Kidney epithelial cell (primary cell): ENCODE results near the gene KCNK15. TPM values are rescaled to one million over a fixed set of nuclear protein-coding genes. Genes with fewer than 3 reads are reported as not detected.
"Not testable (repeated sequence)": the region's sequence is repeated elsewhere in the genome, so short reads cannot be mapped to it uniquely, and the experiment has no call there.

ENCODE experiments used
- DNase-seq: peaks from one replicate; pipeline ENCODE4 v3.0.0-alpha.2; 2010; ENCODE audit warnings: low read depth
- H3K27me3 ChIP-seq: 2 replicates; pipeline ENCODE4 v1.6.0; 2011; ENCODE audit warnings: low read length; ENCODE audit not compliant: control insufficient read depth, insufficient read depth
- H3K36me3 ChIP-seq: 2 replicates; pipeline ENCODE4 v1.5.1; 2011; ENCODE audit warnings: low read length; ENCODE audit not compliant: control insufficient read depth, insufficient read depth
- H3K4me3 ChIP-seq: 2 replicates; pipeline ENCODE4 v1.5.1; 2011; ENCODE audit warnings: low read depth, mild to moderate bottlenecking, control low read depth, low read length
- total RNA-seq: library from RNA; depleted of rRNA; stranded (reverse); fragments of >200 nt; gene quantifications from 2 replicates; pipeline ENCODE4 v1.2.3, GENCODE V29; 2015
- TF ChIP-seq, protein P1 (sequence below): IDR thresholded peaks from 2 replicates; pipeline ENCODE4 v1.5.1; 2011; ENCODE audit warnings: mild to moderate bottlenecking, moderate library complexity, low read length, control low read depth, inconsistent platforms; ENCODE audit not compliant: insufficient read depth, poor library complexity, severe bottlenecking

The KCNK15 gene
- total RNA-seq, 1 donor from 2014 or later: 2.5 TPM

DNA sequence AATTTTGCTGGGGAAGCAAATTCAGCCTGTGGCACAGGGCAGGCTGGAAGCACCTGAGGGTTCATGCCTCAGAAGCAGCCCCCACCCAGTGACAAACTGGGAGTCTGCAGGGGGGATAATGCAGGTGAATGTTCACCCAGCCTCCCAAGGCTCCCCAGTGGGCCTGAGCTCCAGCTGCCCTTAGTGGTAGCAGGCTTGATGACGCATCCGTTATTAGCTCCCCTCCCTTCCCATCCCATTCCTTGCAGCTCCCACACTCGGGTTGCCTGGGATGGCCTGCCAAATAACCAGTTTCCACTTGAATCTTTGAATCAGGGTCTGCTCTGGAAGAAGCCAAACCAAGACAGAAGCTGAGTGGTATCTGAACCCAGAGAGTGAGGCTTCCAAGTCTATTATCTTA, 15.8 kb downstream of the KCNK15 start:
- H3K4me3 ChIP-seq: no peak overlapping the region
- peaks cover 13% of the 10 kb centered on the region for H3K27me3 ChIP-seq
- TF ChIP-seq, protein P1, sequence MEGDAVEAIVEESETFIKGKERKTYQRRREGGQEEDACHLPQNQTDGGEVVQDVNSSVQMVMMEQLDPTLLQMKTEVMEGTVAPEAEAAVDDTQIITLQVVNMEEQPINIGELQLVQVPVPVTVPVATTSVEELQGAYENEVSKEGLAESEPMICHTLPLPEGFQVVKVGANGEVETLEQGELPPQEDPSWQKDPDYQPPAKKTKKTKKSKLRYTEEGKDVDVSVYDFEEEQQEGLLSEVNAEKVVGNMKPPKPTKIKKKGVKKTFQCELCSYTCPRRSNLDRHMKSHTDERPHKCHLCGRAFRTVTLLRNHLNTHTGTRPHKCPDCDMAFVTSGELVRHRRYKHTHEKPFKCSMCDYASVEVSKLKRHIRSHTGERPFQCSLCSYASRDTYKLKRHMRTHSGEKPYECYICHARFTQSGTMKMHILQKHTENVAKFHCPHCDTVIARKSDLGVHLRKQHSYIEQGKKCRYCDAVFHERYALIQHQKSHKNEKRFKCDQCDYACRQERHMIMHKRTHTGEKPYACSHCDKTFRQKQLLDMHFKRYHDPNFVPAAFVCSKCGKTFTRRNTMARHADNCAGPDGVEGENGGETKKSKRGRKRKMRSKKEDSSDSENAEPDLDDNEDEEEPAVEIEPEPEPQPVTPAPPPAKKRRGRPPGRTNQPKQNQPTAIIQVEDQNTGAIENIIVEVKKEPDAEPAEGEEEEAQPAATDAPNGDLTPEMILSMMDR: no peak
- H3K36me3 ChIP-seq: no peaks in the 10 kb centered on the region
- no peak for DNase-seq

- Histone ChIP-seq H3K27me3 (peaks cover 13% of the 10 kb centered on the region), H3K36me3 (no peaks in the 10 kb centered on the region), H3K4me3 (no peak overlapping the region)
- DNase-seq: no peak
- TF ChIP-seq, protein P1: no peak
Observed at GRCh38 chr20:44762466-44763140, 16.9 kb downstream of the KCNK15 start.

DNA sequence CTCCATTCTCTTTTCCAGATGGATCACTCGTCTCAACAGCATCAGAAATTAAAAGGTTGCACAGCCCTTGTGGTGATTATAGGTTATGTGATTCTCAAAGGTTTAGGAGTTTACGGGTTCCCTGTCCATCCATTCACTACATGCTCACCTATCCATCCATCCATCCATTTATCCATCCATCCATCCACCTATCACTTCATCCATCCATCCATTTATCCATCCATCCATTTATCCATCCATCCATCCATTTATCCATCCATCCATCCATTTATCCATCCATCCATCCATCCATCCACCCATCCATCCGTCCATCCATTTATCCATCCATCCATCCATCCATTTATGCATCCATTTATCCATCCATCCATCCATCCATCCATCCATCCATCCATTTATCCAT, 18.1 kb downstream of the KCNK15 start:
- H3K27me3 ChIP-seq: peaks cover 13% of the 10 kb centered on the region
- not testable (repeated sequence) for DNase-seq, H3K36me3 ChIP-seq, H3K4me3 ChIP-seq

DNA sequence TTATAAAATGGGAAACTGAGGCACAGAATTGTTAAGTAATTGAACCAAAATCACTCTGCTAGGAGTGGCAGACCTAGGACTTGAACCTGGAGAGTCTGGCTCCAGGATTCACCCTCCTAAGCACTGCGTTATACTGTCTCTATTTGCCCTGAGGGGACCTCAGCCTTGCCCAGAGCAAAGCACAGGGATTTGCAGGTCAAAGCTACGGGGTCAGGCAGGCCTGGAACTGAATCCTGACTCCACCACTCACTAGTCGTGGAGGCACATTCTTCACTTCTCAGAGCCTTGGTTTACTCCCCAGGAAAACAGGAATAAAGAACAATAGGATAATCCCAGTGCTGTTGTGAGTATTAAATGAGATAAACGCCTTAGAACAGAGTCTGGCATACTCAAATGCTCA, 19.4 kb downstream of the KCNK15 start:
- no peak for DNase-seq
- TF ChIP-seq, protein P1: no peak
- Histone ChIP-seq H3K36me3 (no peaks in the 10 kb centered on the region), H3K4me3 (no peak overlapping the region), H3K27me3 (peaks cover 15% of the 10 kb centered on the region)

GRCh38 chr20:44765701-44766347, 20.2 kb downstream of the KCNK15 start:
- no peak overlapping the region for H3K4me3 ChIP-seq
- no peak for DNase-seq
- peaks cover 11% of the 10 kb centered on the region for H3K27me3 ChIP-seq
- no peaks in the 10 kb centered on the region for H3K36me3 ChIP-seq
- TF ChIP-seq, protein P1: no peak

DNA sequence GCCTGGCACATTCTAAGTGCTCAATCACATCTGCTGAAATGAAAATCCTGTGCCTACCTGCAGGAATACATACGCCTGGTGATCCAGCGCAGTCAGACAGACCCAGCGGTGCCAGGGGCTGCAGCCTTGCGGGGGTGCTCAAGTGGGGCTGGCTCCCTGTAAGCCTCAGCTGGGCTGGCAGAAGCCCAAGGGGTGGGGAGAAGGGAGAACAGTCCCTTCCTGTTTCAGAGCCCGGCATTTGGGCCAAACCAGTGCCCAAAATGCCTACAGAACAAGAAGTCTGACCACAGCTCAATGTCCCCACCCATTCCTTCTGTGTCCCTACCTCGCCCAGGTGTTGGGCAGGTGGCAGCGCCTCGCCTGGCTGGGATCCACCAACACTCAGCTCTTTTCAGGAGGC, 22.6 kb downstream of the KCNK15 start:
- DNase-seq: no peak
- H3K27me3 ChIP-seq: peaks cover 14% of the 10 kb centered on the region
- no peaks in the 10 kb centered on the region for H3K36me3 ChIP-seq
- no peak overlapping the region for H3K4me3 ChIP-seq
- TF ChIP-seq, protein P1: no peak
